ENCODE results near the gene ITGB7. TPM values are rescaled to one million over a fixed set of nuclear protein-coding genes. Genes with fewer than 3 reads are reported as not detected.

Gene ITGB7
- total and polyA plus RNA-seq, 3 donors from 2014 or later: 0.24 to 3.7 (median 1.2) TPM

- WGBS, 2 donors: 85% methylated on average over 10 of the region's 10 CpGs
- TF ChIP-seq POLR2A (IDR thresholded peaks at IDR 0.05) (no peak), CTCF (IDR thresholded peaks at IDR 0.05) (no peak)
- no peaks in the 10 kb centered on the region for H3K36me3 ChIP-seq (ENCODE audit: low read depth, missing control alignments)
- H3K27ac ChIP-seq: no peak overlapping the region
- H3K4me1 ChIP-seq: peaks cover 12% of the 10 kb centered on the region
- H3K4me3 ChIP-seq: no peak overlapping the region
- DNase-seq: no peak
- no peaks in the 10 kb centered on the region for H3K9me3 ChIP-seq
- no peaks in the 10 kb centered on the region for H3K27me3 ChIP-seq
- intact Hi-C loops (cut with DNase I; ENCODE audit: low total_unique reads): no loop called here
Measured at GRCh38 chr12:53224897-53225634, 18.0 kb upstream of the ITGB7 start.

- Histone ChIP-seq H3K4me1 (peaks cover 12% of the 10 kb centered on the region), H3K27me3 (no peaks in the 10 kb centered on the region), H3K4me3 (no peak overlapping the region), H3K9me3 (no peaks in the 10 kb centered on the region), H3K27ac (no peak overlapping the region), H3K36me3 (ENCODE audit: low read depth, missing control alignments) (no peaks in the 10 kb centered on the region)
- intact Hi-C loops (cut with DNase I; ENCODE audit: low total_unique reads): no loop called here
- TF ChIP-seq CTCF (IDR thresholded peaks at IDR 0.05): no peak
- DNase-seq: no peak
- WGBS, 2 donors: 77 to 78% methylated on average over 11 of the region's 11 CpGs
Measured at GRCh38 chr12:53224061-53224896, 17.2 kb upstream of the ITGB7 start.

GRCh38 chr12:53223389-53224060 lies 16.5 kb upstream of the ITGB7 start:
- WGBS, 2 donors: 19 to 22% methylated on average over 16 of the region's 16 CpGs
- H3K4me1 ChIP-seq: peaks cover 12% of the 10 kb centered on the region

GRCh38 chr12:53222806-53223261 lies 15.8 kb upstream of the ITGB7 start:
- DNase-seq: no peak
- Histone ChIP-seq H3K27me3 (no peaks in the 10 kb centered on the region), H3K4me1 (peaks cover 19% of the 10 kb centered on the region), H3K9me3 (no peaks in the 10 kb centered on the region), H3K27ac (no peak overlapping the region), H3K36me3 (ENCODE audit: low read depth, missing control alignments) (no peaks in the 10 kb centered on the region), H3K4me3 (no peak overlapping the region)
- TF ChIP-seq CTCF (IDR thresholded peaks at IDR 0.05) (no peak), POLR2A (IDR thresholded peaks at IDR 0.05) (no peak)
- 54 to 62% methylated on average over 4 of the region's 4 CpGs for WGBS, 2 donors
- intact Hi-C loops (cut with DNase I; ENCODE audit: low total_unique reads): no loop called here

More at GRCh38 chr12:53223389-53224060, 16.5 kb upstream of the ITGB7 start:
- DNase-seq: no peak
- no peak for TF ChIP-seq CTCF (IDR thresholded peaks at IDR 0.05)
- no peak for TF ChIP-seq POLR2A (IDR thresholded peaks at IDR 0.05)
- Histone ChIP-seq H3K4me3 (no peak overlapping the region), H3K27me3 (no peaks in the 10 kb centered on the region), H3K27ac (no peak overlapping the region), H3K9me3 (no peaks in the 10 kb centered on the region), H3K36me3 (ENCODE audit: low read depth, missing control alignments) (no peaks in the 10 kb centered on the region)
- intact Hi-C loops (cut with DNase I; ENCODE audit: low total_unique reads): no loop called here
